ENCODE measurements around the gene SH3GL2.
"Not testable (repeated sequence)": the region's sequence is repeated elsewhere in the genome, so short reads cannot be mapped to it uniquely, and the experiment has no call there.

SH3GL2 gene

GRCh38 chr9:17751486-17751885, 172.6 kb downstream of the SH3GL2 start:
- DNase-seq (ENCODE audit: low spot score) = peak; percentile 85

GRCh38 chr9:17752021-17752420, 173.2 kb downstream of the SH3GL2 start:
- DNase-seq (ENCODE audit: low spot score) = no peak

DNA sequence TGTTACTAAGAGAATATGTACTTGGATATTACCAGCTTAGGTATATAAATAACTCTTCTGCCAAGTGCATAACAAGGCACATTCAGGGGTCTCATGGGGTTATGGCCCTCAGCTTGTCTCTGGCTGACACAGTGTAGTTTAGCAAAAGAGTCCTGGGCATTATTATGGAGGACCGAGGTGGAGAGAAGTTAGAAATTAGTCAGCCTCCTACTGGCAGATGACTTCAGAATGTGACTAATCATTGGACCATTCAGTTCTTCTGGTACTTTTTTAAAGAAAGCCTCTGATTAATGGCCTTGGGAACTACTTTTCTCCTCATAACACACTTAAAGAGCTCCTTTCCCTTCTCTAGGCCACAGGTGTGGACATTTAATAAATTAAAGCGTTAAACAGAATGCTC, 178.9 kb downstream of the SH3GL2 start:
- peak; percentile 86 for DNase-seq (ENCODE audit: low spot score)

DNA sequence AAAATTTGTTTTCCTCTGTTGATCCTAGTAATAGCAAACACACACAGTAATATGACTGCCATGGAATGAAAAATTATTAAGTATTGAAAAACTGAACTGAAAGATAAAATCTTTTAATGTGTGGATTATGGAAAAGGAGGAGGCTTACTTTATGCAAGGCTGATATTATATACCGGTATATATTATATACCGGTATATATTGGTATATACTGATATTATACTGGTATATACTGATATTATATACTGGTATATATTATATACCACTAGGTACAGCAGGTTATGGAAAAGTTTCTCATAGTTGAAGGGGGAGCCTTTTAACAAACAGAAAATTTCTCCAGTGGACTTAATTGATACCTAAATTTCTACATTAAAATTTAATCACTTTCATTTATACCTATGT, 181.4 kb downstream of the SH3GL2 start:
- no peak for DNase-seq (ENCODE audit: low spot score)

DNA sequence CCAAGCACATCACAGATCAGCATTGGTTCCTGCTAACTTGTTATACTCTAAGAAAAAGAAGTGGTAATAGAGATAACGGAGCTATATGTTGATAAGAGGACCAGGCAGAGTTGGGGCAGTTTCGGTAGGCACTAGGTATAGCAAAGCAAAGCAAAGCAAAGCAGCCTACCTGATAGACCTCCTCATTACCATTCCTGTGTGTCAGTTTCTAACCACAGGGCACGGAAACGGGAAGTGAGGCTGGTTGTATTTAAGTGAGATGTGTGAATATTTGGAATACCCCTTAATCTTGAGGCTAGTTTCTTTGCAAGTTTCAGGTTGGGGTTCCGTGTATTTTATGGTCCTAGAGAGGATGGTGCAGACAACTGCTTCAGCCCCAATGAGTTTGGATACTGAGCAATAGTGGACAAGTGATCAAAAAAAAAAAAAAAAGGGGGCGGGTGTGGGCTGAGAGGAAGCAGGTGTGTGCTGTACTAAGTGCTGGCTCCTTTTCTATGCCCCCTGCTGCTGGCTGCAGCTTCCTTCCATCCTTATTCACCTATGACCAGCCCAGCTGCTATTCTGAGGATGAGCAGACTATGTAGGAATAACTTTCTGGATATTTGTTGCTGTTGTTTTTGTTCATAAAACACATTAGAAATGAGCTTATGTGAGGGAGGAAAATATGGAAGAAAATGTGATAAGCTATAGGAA, 183.3 kb downstream of the SH3GL2 start:
- DNase-seq (ENCODE audit: low spot score) = no peak

GRCh38 chr9:17764306-17764705, 185.4 kb downstream of the SH3GL2 start:
- DNase-seq (ENCODE audit: low spot score) = no peak

GRCh38 chr9:17765131-17765530, 186.3 kb downstream of the SH3GL2 start:
- not testable (repeated sequence) for DNase-seq (ENCODE audit: low spot score)

DNA sequence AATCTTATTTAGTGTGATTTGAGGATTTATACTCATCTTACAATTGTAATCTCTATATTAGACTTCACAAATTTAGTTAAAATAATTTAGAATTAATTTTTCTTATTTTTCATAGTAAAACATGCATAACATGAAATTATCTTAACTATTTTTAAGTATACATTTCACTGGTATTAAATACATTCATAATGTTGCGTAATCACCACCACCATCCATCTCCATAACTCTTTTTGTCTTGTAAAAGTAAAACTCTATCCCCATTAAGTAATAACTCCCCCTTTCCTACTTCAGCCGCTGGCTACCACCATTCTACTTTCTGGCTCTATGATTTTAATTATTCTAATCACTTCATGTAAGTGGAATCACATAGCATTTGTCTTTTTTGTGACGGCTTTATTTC, 193.4 kb downstream of the SH3GL2 start:
- DNase-seq (ENCODE audit: low spot score) = no peak

DNA sequence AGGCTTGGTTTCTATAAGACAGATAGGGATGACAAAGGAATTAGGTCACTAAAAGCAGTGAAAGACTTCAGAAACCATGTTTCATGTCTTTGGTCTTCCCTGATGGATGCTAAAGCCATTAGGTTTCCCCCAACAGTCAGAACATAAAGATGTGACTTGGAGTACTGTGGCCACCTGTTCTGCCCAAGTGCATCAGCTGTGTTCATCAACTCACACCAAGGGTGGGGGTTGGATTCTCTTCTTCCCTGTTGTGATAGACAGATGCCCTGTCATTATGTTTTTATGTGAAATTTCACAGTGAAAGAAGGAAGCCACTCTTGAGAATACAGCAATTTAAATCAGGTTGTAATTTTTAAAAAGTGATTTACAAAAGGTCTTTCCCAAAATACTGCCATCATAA, 196.8 kb downstream of the SH3GL2 start:
- DNase-seq (ENCODE audit: low spot score) = no peak

DNA sequence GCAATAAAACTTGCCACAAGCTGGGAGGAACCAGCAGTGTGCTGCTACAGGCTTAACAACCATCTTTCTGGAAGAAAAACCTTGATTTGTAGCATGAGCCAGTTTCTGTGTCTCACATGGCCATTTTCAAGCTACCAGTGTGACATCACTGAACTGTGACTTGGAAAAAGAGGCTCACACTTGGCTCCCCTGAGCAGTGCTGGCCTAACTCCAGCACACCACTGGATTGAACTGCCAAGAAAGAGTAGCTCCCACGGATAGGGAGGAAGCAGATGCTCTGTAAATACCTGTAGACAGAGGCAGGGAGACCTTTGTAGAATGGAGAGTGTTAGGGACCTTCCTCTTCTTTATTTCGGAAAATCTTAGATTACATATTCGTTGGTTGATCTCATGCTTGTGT, 197.9 kb downstream of the SH3GL2 start:
- peak; percentile 23 for DNase-seq (ENCODE audit: low spot score)

GRCh38 chr9:17777465-17777864, 198.6 kb downstream of the SH3GL2 start:
- DNase-seq (ENCODE audit: low spot score) = no peak

- no peak for DNase-seq (ENCODE audit: low spot score)
Measured at GRCh38 chr9:17782430-17783149, 203.7 kb downstream of the SH3GL2 start.

GRCh38 chr9:17783227-17783626, 204.4 kb downstream of the SH3GL2 start:
- DNase-seq (ENCODE audit: low spot score) = peak; percentile 10

DNA sequence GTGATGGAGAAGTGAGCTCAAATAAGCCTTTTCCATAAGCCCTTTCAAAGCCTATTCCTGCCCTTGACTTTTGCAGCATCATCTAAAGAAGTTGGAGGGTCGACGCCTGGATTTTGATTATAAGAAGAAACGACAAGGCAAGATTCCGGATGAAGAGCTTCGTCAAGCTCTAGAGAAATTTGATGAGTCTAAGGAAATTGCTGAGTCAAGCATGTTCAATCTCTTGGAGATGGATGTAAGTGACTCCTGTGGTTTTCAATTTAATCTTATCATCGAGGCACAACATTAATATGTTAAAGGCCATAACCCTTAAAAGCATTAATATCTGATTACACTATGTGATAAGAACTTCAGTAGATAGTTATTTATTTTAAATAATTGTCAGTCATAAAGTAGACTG, 210.4 kb downstream of the SH3GL2 start:
- DNase-seq (ENCODE audit: low spot score) = no peak

DNA sequence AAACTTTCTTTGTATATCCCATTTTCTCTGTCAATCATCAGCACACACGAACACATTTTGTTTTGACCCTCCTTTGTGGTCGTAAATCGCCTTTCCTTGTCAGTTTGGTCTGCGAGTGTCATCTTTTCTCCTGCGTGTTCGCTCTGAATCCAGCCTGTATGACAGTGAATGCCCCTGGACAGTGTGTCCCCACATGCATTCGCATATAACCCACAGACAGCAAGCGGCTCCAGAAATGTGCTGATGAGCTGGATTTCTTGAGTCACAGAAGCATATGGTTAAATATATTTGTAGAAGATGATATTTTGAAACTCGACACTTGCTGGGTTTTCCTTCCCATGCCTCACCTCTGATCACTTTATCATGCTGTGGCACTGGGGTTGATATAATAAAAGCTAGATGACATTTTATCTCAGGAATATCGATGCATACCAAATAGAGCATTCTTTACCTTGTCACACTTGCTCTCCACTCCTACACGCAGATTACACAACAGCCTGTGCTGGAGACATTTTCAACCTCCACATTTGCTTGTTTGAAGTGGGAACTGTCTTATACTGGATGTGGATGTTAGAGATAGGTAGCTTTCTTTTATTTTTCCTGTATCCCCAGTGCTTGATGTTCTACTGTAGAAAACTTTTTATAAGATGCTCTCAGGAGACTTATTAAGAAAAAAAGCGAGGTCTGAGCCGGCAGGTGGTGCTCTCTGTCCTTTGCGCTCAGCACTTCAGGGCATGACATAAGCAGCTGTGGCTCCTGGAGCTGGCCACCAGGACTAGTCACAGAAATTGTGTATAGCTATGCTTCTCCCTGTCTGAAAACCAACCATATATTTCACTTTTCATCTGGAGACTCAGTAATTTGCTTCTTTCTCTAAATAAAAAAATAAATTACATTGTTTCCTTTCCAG, 215.1 kb downstream of the SH3GL2 start:
- DNase-seq (ENCODE audit: low spot score) = no peak

- DNase-seq (ENCODE audit: low spot score) = no peak
Measured at GRCh38 chr9:17795744-17796143, 216.9 kb downstream of the SH3GL2 start.

- peak; percentile 72 for DNase-seq (ENCODE audit: low spot score)
Measured at GRCh38 chr9:17799369-17799768, 220.5 kb downstream of the SH3GL2 start.

DNA sequence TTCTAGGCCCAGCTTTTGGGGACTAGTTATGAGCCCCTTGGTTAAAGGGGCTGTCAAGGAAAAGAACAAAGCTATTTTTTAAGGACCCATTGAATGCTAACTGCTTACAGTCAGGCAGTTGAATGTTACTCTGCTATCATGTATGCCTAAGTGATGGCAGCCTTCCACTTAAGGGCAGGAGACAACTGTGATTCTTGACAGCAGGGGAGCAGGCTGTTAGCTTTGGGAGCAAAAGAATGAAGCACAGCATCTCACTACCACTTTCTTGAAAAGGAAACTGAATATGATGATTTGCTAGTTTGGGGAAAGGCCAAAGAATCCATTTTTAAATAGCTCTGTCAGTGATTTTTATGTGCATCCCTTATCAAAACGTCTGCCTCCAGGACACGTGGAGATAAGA, 221.6 kb downstream of the SH3GL2 start:
- no peak for DNase-seq (ENCODE audit: low spot score)

- DNase-seq (ENCODE audit: low spot score) = peak; percentile 24
Measured at GRCh38 chr9:17802249-17802857, 223.5 kb downstream of the SH3GL2 start.

DNA sequence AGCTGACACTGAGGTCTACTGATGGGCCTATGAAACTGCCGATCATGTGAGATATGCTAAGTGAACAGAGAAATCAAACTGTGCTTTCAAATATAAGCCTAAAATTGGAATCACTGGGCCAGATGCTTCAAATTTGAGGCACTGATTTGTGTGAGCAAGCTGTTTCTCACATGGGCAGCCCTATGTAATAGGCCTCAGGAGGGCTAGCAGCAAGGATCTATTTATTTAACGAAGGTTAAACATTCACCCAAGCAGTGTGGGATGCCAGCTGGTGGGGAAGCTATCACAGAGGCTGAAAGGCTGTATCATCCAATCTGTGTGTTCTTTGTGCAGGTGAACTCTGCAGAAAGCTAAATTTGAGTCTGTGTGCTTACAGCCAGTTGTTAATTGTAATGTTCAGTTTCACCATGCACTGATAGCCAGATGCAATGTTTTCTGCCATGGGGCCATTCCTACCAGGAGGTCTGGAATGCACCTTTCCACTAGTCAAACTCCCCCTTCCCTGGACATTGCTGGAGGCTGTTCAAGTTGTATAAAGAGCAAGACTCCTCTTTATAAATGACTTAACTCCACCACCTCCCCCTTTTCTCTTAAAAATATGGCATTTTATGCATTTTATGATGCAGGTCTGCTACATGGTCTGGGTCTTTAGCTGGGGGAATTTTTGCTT, 228.9 kb downstream of the SH3GL2 start:
- peak; percentile 15 for DNase-seq (ENCODE audit: low spot score)

GRCh38 chr9:17810317-17810716, 231.5 kb downstream of the SH3GL2 start:
- DNase-seq (ENCODE audit: low spot score) = no peak

All from kidney tubule cell (primary cell).